BLaER1 treated with 17β-estradiol and CSF1 and Interleukin-3, amounts not matched to agents 10 nM and 100 nM (cell line): ENCODE results near the gene PKN3.
A peak's percentile ranks its signal among the peaks of the same experiment; 100 is the strongest.

Experiments
- H3K27ac ChIP-seq, 11 experiments: shearing (Covaris generic); formaldehyde crosslinking; 2 replicates each; pipeline ENCODE4 v1.8.1; 2022
- H3K27me3 ChIP-seq, 11 experiments: shearing (Covaris generic); formaldehyde crosslinking; 2 replicates each; pipeline ENCODE4 v1.8.1; 2022
- H3K36me3 ChIP-seq, 11 experiments: shearing (Covaris generic); formaldehyde crosslinking; 2 replicates each; pipeline ENCODE4 v1.8.1; 2022
- H3K4me1 ChIP-seq, 10 experiments: shearing (Covaris generic); formaldehyde crosslinking; 2 replicates each; pipeline ENCODE4 v1.8.1; 2022
- H3K4me2 ChIP-seq, 11 experiments: shearing (Covaris generic); formaldehyde crosslinking; 2 replicates each; pipeline ENCODE4 v1.8.1; 2022
- H3K4me3 ChIP-seq, 10 experiments: shearing (Covaris generic); formaldehyde crosslinking; 2 replicates each; pipeline ENCODE4 v1.8.1; 2022
- H3K9ac ChIP-seq, 11 experiments: shearing (Covaris generic); formaldehyde crosslinking; 2 replicates each; pipeline ENCODE4 v1.8.1; 2022
- H3K9me3 ChIP-seq, 11 experiments: shearing (Covaris generic); formaldehyde crosslinking; replicated peaks in 1 of 11; 2 replicates each; pipeline ENCODE4 v1.8.1; 2022
- H4K20me1 ChIP-seq, 11 experiments: shearing (Covaris generic); formaldehyde crosslinking; 2 replicates each; pipeline ENCODE4 v1.8.1; 2022
- Cebpa-rat ChIP-seq, 11 experiments: shearing (Covaris generic); IDR thresholded peaks; 2 replicates each; pipeline ENCODE4 v1.8.1; 2022

PKN3 gene

DNA sequence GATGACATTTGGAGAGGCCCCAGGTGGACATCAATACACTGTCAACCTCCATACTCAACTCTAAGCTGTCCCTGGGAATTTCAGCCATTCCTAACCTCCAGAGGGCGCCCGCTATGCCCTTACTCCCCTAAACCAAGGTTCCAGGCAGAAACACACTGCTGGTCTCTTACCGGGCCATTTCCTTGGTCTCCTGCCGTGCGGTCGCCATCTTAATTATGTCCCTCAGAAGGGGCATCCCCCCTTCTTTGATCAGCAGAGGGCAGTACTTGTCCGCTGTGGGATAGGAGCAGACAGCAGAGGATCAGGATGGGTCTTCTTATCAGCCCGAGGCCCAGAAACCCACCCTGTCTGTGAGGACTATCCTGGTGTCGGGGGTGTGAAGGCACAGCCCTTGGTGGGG, 31.0 kb downstream of the PKN3 start:
- Histone ChIP-seq H3K36me3 (peaks cover 0 to 44% (median 24%) of the 10 kb centered on the region in 11 experiments; a peak in 13 of 22 replicates), H3K4me2 (peak overlapping the region in 3 of 11 experiments; percentile 28 to 60 (median 44); a peak in 5 of 22 replicates), H3K4me3 (no peak overlapping the region), H3K9ac (0 out of 22 replicates have a peak overlapping the region, but pooled peaks of 1 of the 11 experiments have one; percentile 16), H3K27ac (peak overlapping the region in 5 of 11 experiments; percentile 12 to 44 (median 20); a peak in 6 of 22 replicates), H3K27me3 (no peaks in the 10 kb centered on the region), H4K20me1 (no peaks in the 10 kb centered on the region; a peak in 1 of 22 replicates), H3K4me1 (peaks cover 11 to 33% (median 24%) of the 10 kb centered on the region in 10 experiments), H3K9me3 (no peaks in the 10 kb centered on the region)
- no peak for TF ChIP-seq Cebpa-rat (IDR thresholded peaks at IDR 0.05)

DNA sequence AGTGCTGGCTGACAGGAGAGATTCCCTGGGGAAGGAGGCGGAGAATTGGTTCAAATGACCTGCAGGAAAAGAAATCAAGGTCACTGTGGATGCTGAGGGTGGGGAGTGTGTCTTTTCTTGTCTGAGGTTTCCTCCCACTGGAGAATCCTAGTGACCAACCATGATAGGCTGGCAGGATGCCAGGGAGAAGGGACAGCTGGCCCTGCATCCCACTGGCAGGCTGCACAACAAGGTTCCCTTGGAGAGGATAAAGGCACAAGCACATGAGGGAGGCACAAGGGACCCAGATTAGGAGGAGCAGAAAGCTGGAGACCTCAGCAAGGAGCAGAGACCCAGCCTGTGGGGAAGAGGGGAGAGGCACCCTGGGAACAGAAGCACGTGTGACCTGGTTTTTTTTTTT, 33.1 kb downstream of the PKN3 start:
- Histone ChIP-seq H3K4me1 (peaks cover 0 to 16% (median 5%) of the 10 kb centered on the region in 10 experiments; a peak in 12 of 20 replicates), H3K9ac (no peak overlapping the region), H4K20me1 (no peaks in the 10 kb centered on the region; a peak in 1 of 22 replicates), H3K9me3 (no peaks in the 10 kb centered on the region), H3K27me3 (no peaks in the 10 kb centered on the region), H3K36me3 (peaks cover 0 to 60% (median 35%) of the 10 kb centered on the region in 11 experiments; a peak in 14 of 22 replicates), H3K4me3 (no peak overlapping the region), H3K4me2 (no peak overlapping the region), H3K27ac (no peak overlapping the region)
- TF ChIP-seq Cebpa-rat (IDR thresholded peaks at IDR 0.05), result no peak

DNA sequence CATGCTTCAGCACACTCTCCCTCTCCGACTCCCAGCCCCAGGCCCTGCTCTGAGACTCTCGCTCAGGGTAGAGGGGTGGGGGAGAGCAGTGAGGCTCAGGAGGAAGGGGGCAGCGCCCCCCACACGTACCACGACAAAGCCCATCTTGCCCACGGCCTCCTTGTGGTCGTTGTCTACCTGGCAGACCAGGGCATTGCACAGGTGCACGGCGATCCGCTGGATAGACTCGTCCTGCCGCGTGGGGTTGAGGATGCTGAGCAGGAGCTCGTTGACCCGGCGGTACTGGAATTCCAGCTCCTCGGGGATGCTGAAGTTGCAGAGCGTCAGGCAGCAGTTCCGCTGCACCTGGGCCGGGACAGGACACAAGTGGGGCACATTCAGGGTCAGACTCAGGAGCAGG, 40.1 kb downstream of the PKN3 start:
- H3K9ac ChIP-seq, result no peak overlapping the region
- H3K4me3 ChIP-seq, result no peak overlapping the region
- no peaks in the 10 kb centered on the region for H3K27me3 ChIP-seq
- H3K36me3 ChIP-seq, result peaks cover 6 to 51% (median 11%) of the 10 kb centered on the region in 11 experiments; a peak in 15 of 22 replicates
- no peaks in the 10 kb centered on the region for H3K9me3 ChIP-seq
- peaks cover 0 to 4% (median 0%) of the 10 kb centered on the region in 10 experiments; a peak in 2 of 20 replicates for H3K4me1 ChIP-seq
- H3K27ac ChIP-seq, result no peak overlapping the region
- no peak for TF ChIP-seq Cebpa-rat (IDR thresholded peaks at IDR 0.05)
- no peak overlapping the region for H3K4me2 ChIP-seq
- no peaks in the 10 kb centered on the region for H4K20me1 ChIP-seq

DNA sequence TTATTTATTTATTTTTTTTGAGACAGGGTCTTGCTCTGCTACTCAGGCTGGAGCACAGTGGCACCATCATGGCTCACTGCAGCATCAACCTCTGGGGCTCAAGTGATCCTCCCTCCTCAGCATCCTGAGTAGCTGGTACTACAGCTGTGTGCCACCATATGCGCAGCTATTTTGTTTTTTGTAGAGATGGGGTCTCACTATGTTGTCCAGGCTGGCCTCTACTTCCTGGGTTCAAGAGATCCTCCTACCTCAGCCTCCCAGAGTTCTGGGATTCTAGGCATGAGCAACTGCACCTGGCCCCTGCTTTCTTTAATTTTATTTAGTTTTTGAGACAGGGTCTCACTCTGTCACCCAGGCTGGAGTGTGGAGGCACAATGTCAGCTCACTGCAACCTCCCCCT, 41.1 kb downstream of the PKN3 start:
- Histone ChIP-seq H3K9me3 (no peaks in the 10 kb centered on the region), H3K27me3 (no peaks in the 10 kb centered on the region), H3K36me3 (peaks cover 6 to 53% (median 11%) of the 10 kb centered on the region in 11 experiments; a peak in 15 of 22 replicates), H3K4me1 (peaks cover 0 to 4% (median 0%) of the 10 kb centered on the region in 10 experiments; a peak in 2 of 20 replicates), H3K9ac (no peak overlapping the region), H3K27ac (no peak overlapping the region), H3K4me3 (no peak overlapping the region), H3K4me2 (no peak overlapping the region), H4K20me1 (no peaks in the 10 kb centered on the region)
- no peak for TF ChIP-seq Cebpa-rat (IDR thresholded peaks at IDR 0.05)

DNA sequence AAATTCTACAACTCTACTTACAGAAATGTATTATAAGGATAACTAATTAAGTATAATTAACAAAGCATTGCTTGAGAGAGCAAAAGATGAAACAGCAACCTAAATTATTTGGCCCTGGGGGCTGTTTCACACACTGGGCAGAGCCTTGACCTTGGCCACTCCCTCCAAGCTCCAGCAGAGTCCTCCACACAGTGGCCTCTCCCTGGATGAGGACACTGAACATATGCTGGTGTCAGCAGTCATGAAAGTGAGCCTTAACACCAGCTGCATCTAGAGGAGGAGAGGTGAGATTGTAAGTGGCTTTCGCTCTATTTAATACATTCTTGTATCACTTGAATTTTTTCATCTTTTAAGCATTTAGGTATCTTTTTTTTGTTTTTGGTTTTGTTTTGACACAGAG, 44.9 kb downstream of the PKN3 start:
- H3K27me3 ChIP-seq, result no peaks in the 10 kb centered on the region
- no peak overlapping the region for H3K4me2 ChIP-seq
- TF ChIP-seq Cebpa-rat (IDR thresholded peaks at IDR 0.05), result no peak
- peaks cover 16 to 38% (median 21%) of the 10 kb centered on the region in 11 experiments; a peak in 19 of 22 replicates for H3K36me3 ChIP-seq
- no peaks in the 10 kb centered on the region for H3K9me3 ChIP-seq
- no peak overlapping the region for H3K4me3 ChIP-seq
- no peak overlapping the region; a peak in 1 of 22 replicates for H3K9ac ChIP-seq
- no peaks in the 10 kb centered on the region for H3K4me1 ChIP-seq
- H4K20me1 ChIP-seq, result no peaks in the 10 kb centered on the region; a peak in 1 of 22 replicates
- H3K27ac ChIP-seq, result no peak overlapping the region

DNA sequence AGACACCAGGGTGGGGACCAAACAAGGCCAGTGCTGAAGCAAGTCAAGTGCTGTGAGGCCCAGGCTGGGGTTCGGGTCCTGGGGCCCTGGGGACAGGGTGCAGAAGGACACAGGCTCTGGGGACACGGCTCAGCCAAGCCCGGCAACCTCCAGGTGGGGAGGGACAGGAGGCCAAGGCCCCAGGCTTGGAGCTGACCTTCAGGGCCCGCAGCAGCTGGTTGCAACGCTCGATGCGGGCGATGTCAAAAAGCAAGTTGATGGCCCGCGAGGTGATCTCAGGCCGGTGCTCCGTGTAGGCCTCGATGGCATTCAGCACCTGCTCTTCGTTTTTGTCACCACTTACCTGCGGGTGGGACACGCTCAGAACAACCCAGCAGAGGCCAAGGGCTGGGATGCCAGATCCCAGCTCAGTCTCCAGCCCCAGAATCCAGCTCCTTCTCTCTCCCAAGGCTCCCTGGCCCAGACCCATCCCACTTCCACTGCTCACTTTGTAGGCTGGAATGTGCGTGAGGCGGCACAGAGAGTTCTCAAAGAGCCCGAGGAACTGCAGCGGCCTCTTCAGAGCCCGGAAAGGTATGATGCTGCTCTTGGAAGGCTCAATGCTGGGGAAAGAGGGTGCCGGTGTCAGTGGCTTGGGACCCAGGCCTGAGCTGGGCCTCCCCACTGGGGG, 48.8 kb downstream of the PKN3 start:
- Histone ChIP-seq H4K20me1 (no peaks in the 10 kb centered on the region; a peak in 2 of 22 replicates), H3K4me1 (no peaks in the 10 kb centered on the region), H3K27ac (no peak overlapping the region), H3K36me3 (peaks cover 29 to 62% (median 44%) of the 10 kb centered on the region in 11 experiments; a peak in 21 of 22 replicates), H3K9me3 (no peaks in the 10 kb centered on the region), H3K27me3 (no peaks in the 10 kb centered on the region), H3K9ac (no peak overlapping the region), H3K4me2 (no peak overlapping the region), H3K4me3 (no peak overlapping the region)
- no peak for TF ChIP-seq Cebpa-rat (IDR thresholded peaks at IDR 0.05)

DNA sequence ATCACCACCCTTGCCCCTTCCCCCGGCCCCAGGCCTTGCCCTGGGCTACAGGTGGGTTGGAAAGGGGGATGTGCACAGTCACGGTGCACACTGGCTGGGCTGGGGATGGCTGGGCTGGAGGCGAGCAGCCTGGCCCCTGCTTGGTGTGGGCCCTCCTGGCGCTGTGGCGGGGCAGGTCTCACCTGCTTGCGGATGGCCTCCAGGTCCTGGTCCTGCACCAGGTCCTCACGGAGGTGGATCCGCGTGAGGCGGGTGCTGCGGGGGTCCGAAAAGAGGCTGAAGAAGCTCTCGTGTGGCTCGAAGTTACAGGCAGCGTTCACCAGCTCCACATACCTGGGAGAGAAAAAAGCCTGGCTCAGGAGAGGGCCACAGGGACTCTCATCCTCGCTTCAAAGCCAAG, 51.3 kb downstream of the PKN3 start:
- no peak for TF ChIP-seq Cebpa-rat (IDR thresholded peaks at IDR 0.05)
- H4K20me1 ChIP-seq, result no peaks in the 10 kb centered on the region; a peak in 2 of 22 replicates
- H3K4me1 ChIP-seq, result peaks cover 0 to 6% (median 0%) of the 10 kb centered on the region in 10 experiments; a peak in 1 of 20 replicates
- no peaks in the 10 kb centered on the region for H3K27me3 ChIP-seq
- H3K4me3 ChIP-seq, result no peak overlapping the region
- peaks cover 27 to 58% (median 39%) of the 10 kb centered on the region in 11 experiments; a peak in 21 of 22 replicates for H3K36me3 ChIP-seq
- no peak overlapping the region for H3K9ac ChIP-seq
- no peak overlapping the region for H3K4me2 ChIP-seq
- H3K9me3 ChIP-seq, result no peaks in the 10 kb centered on the region
- no peak overlapping the region for H3K27ac ChIP-seq

DNA sequence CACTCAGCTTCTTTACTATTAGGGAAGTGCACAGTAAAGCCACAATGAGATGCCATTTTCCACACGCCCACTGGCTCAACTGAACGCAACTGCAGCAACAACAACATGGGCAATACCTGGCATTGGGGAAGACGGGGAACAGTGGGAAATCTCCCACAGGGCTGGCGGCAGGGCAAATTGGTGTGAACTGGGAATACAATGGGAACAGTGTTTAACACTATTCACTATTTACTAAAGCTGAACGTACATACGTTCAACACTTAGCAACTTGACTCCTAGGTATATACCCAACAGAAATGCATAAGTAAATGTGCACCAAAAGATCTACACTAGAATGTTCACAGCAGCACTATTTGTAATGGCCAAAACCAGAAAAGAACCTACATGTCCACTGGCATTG, 55.3 kb downstream of the PKN3 start:
- H3K9ac ChIP-seq, result no peak overlapping the region
- H3K36me3 ChIP-seq, result peaks cover 11 to 34% (median 16%) of the 10 kb centered on the region in 11 experiments; a peak in 18 of 22 replicates
- no peak for TF ChIP-seq Cebpa-rat (IDR thresholded peaks at IDR 0.05)
- H3K4me1 ChIP-seq, result peaks cover 0 to 6% (median 0%) of the 10 kb centered on the region in 10 experiments; a peak in 1 of 20 replicates
- H3K4me2 ChIP-seq, result no peak overlapping the region
- no peaks in the 10 kb centered on the region for H3K27me3 ChIP-seq
- H3K9me3 ChIP-seq, result no peaks in the 10 kb centered on the region
- no peak overlapping the region for H3K4me3 ChIP-seq
- H4K20me1 ChIP-seq, result no peaks in the 10 kb centered on the region; a peak in 3 of 22 replicates
- no peak overlapping the region for H3K27ac ChIP-seq

DNA sequence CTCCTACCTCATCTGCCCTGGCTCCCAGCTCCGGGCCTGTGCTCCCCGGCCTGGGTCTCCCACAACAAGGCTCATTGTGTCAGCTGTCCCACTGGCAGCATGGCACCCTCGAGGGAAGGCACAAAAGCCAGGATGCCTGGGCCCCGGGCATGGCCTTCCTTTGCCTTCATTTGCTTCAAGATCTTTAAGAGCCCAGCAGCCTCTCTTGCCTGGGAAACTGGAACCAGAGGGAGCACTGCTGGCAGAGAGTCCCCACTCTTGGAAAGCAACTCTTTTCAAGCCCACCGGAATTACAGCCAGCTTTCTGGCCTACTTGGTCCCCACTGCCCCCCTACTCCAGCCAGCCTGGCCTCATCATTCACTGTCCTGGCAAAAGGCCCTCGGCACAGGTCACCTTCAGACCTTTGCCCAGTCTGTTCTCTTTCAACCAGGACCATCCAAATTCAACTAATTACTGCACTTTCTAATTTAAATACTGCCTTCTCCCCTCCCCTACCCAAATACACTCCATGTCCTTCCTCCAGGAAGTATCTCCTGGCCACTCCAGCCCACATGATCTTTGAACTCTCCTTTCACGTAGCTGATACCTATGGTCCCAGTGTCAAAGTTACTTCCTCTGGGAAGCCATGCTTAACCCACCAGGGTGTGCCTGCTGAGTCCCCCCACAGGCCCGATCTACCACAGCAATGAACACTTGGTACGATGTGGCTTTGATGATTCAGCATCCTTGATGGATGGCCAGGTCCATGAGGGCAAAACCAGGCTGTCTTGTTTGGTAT, 60.6 kb downstream of the PKN3 start:
- Histone ChIP-seq H3K4me1 (peaks cover 0 to 4% (median 0%) of the 10 kb centered on the region in 10 experiments; a peak in 2 of 20 replicates), H3K9ac (no peak overlapping the region), H3K4me3 (no peak overlapping the region), H4K20me1 (peaks cover 0 to 6% (median 0%) of the 10 kb centered on the region in 11 experiments; a peak in 2 of 22 replicates), H3K27me3 (no peaks in the 10 kb centered on the region), H3K27ac (0 out of 22 replicates have a peak overlapping the region, but pooled peaks of 1 of the 11 experiments have one; percentile 11), H3K9me3 (no peaks in the 10 kb centered on the region), H3K4me2 (no peak overlapping the region), H3K36me3 (peaks cover 0 to 15% (median 4%) of the 10 kb centered on the region in 11 experiments; a peak in 5 of 22 replicates)
- no peak for TF ChIP-seq Cebpa-rat (IDR thresholded peaks at IDR 0.05)
